HEK293 (cell line): Measurements from ENCODE around the gene PRKCE.

Source experiments
- CTCF ChIA-PET: fragments of 350-600 bp; formaldehyde crosslinking; extraction: SDS; loops from one replicate; lab custom pipeline; 2021; ENCODE audit warnings: antibody characterized with exemption; lab: Yijun Ruan, JAX
- POLR2A ChIA-PET: fragments of 300-600 bp; formaldehyde crosslinking; extraction: SDS; loops from one replicate; lab custom pipeline; 2020; ENCODE audit warnings: antibody characterized with exemption, inconsistent platforms; lab: Yijun Ruan, JAX
- H3K27ac ChIP-seq: fragments of 200-500 bp; sonication (Bioruptor generic); 2 replicates; pipeline ENCODE4 v1.5.1; 2014; ENCODE audit warnings: low read depth, low read length, control low read depth, inconsistent platforms; ENCODE audit errors: extremely low read depth
- H3K36me3 ChIP-seq, 2 experiments: fragments of 200-500 bp in 1 of 2; sonication (Bioruptor generic) in 1 of 2; 1 replicate in 1 of 2; 2 replicates in 1 of 2; pipeline ENCODE4 v1.5.1; 2014 to 2017; ENCODE audit warnings: inconsistent platforms in 2 of 2, low read length in 2 of 2; ENCODE audit not compliant: control insufficient read depth in 2 of 2, insufficient read depth in 1 of 2
- H3K4me1 ChIP-seq: fragments of 200-500 bp; sonication (Bioruptor generic); 2 replicates; pipeline ENCODE4 v1.5.1; 2014; ENCODE audit warnings: mild to moderate bottlenecking, low read length, inconsistent platforms; ENCODE audit not compliant: control insufficient read depth, insufficient read depth
- H3K4me3 ChIP-seq: 2 replicates; pipeline ENCODE4 v1.5.1; 2011; ENCODE audit warnings: low read depth, mild to moderate bottlenecking, control low read depth, low read length, moderate library complexity
- H3K9me3 ChIP-seq: fragments of 200-500 bp; sonication (Bioruptor generic); 2 replicates; pipeline ENCODE4 v1.5.1; 2014; ENCODE audit warnings: low read depth, low read length, inconsistent platforms; ENCODE audit not compliant: control insufficient read depth, insufficient read depth
- CTCF ChIP-seq: fragments of 450-650 bp; formaldehyde crosslinking; IDR thresholded peaks from 2 replicates; pipeline ENCODE4 v1.5.1; 2016; ENCODE audit warnings: missing biosample characterization, missing genetic modification characterization
- GLI2 ChIP-seq: fragments of 450-650 bp; formaldehyde crosslinking; IDR thresholded peaks from 2 replicates; pipeline ENCODE4; 2017; ENCODE audit warnings: missing biosample characterization, missing genetic modification characterization, low read depth, borderline replicate concordance
- HOXC10 ChIP-seq: sonication (generic); formaldehyde crosslinking; IDR thresholded peaks from 2 replicates; pipeline ENCODE4 v1.8.1; 2023; ENCODE audit warnings: mild to moderate bottlenecking, missing genetic modification reagents
- PRDM1 ChIP-seq: fragments of 450-650 bp; formaldehyde crosslinking; IDR thresholded peaks from 2 replicates; pipeline ENCODE4; 2016; ENCODE audit warnings: missing biosample characterization, missing genetic modification characterization
- PRDM10 ChIP-seq: fragments of 450-650 bp; formaldehyde crosslinking; IDR thresholded peaks from 2 replicates; pipeline ENCODE4 v1.5.1; 2016; ENCODE audit warnings: missing biosample characterization, missing genetic modification characterization
- SALL2 ChIP-seq: fragments of 450-650 bp; formaldehyde crosslinking; IDR thresholded peaks from 2 replicates; pipeline ENCODE4 v1.5.0; 2017; ENCODE audit warnings: missing biosample characterization, mild to moderate bottlenecking, missing genetic modification characterization, borderline replicate concordance
- SP7 ChIP-seq: fragments of 450-650 bp; formaldehyde crosslinking; IDR thresholded peaks from 2 replicates; pipeline ENCODE4 v1.5.1; 2016; ENCODE audit warnings: missing biosample characterization, missing genetic modification characterization
- YY1 ChIP-seq: fragments of 450-650 bp; formaldehyde crosslinking; IDR thresholded peaks from 2 replicates; pipeline ENCODE4 v1.5.1; 2018; ENCODE audit warnings: missing biosample characterization, missing genetic modification characterization
- ZBTB20 ChIP-seq: fragments of 450-650 bp; formaldehyde crosslinking; IDR thresholded peaks from 2 replicates; pipeline ENCODE4 v1.5.1; 2016; ENCODE audit warnings: missing biosample characterization, missing genetic modification characterization
- ZBTB21 ChIP-seq: fragments of 450-650 bp; formaldehyde crosslinking; IDR thresholded peaks from 2 replicates; pipeline ENCODE4 v1.5.1; 2017; ENCODE audit warnings: missing biosample characterization, missing genetic modification characterization
- ZNF132 ChIP-seq: fragments of 450-650 bp; formaldehyde crosslinking; IDR thresholded peaks from 2 replicates; pipeline ENCODE4 v1.5.1; 2017; ENCODE audit warnings: missing biosample characterization, missing genetic modification characterization, borderline replicate concordance
- ZNF140 ChIP-seq: fragments of 450-650 bp; formaldehyde crosslinking; IDR thresholded peaks from 2 replicates; pipeline ENCODE4 v1.5.1; 2016; ENCODE audit warnings: missing biosample characterization, missing genetic modification characterization
- ZNF214 ChIP-seq: fragments of 450-650 bp; formaldehyde crosslinking; IDR thresholded peaks from 2 replicates; pipeline ENCODE4 v1.5.1; 2017; ENCODE audit warnings: missing biosample characterization, mild to moderate bottlenecking, missing genetic modification characterization, borderline replicate concordance
- ZNF24 ChIP-seq: fragments of 450-650 bp; formaldehyde crosslinking; IDR thresholded peaks from 2 replicates; pipeline ENCODE4 v1.5.1; 2016; ENCODE audit warnings: missing biosample characterization, missing genetic modification characterization
- ZNF366 ChIP-seq: fragments of 450-650 bp; formaldehyde crosslinking; conservative IDR thresholded peaks from 2 replicates; pipeline ENCODE4 v1.5.1; 2016; ENCODE audit warnings: missing biosample characterization, missing genetic modification characterization
- ZNF391 ChIP-seq: fragments of 450-650 bp; formaldehyde crosslinking; IDR thresholded peaks from 2 replicates; pipeline ENCODE4 v1.5.1; 2016; ENCODE audit warnings: low read depth, missing biosample characterization, missing genetic modification characterization, borderline replicate concordance
- ZNF473 ChIP-seq: fragments of 450-650 bp; formaldehyde crosslinking; IDR thresholded peaks from 2 replicates; pipeline ENCODE4 v1.5.1; 2017; ENCODE audit warnings: missing biosample characterization, missing genetic modification characterization
- ZNF600 ChIP-seq: fragments of 450-650 bp; formaldehyde crosslinking; IDR thresholded peaks from 2 replicates; pipeline ENCODE4 v1.5.1; 2016; ENCODE audit warnings: missing biosample characterization, missing genetic modification characterization
- ZNF660 ChIP-seq: fragments of 450-650 bp; IDR thresholded peaks from 2 replicates; pipeline ENCODE4 v1.5.1; 2018; ENCODE audit warnings: missing biosample characterization, mild to moderate bottlenecking, missing genetic modification characterization
- TF ChIP-seq, protein P1 (sequence below): fragments of 450-650 bp; formaldehyde crosslinking; IDR thresholded peaks from 2 replicates; pipeline ENCODE4 v1.5.1; 2016; ENCODE audit warnings: missing biosample characterization, missing genetic modification characterization
- TF ChIP-seq, protein P2 (sequence below): IDR thresholded peaks from 2 replicates; pipeline ENCODE4 v1.6.1; 2011; ENCODE audit warnings: mild to moderate bottlenecking, low read depth, low read length, borderline replicate concordance

PRKCE gene

GRCh38 chr2:45607701-45608100, 43.8 kb upstream of the PRKCE start:
- CTCF ChIA-PET, result interaction anchor here (0.5 to 2.7 kb wide), 20 partner anchors 9 to 422 kb away, joined by 3 to 27 read pairs (median 4); no protein-coding TSS in a partner anchor

DNA sequence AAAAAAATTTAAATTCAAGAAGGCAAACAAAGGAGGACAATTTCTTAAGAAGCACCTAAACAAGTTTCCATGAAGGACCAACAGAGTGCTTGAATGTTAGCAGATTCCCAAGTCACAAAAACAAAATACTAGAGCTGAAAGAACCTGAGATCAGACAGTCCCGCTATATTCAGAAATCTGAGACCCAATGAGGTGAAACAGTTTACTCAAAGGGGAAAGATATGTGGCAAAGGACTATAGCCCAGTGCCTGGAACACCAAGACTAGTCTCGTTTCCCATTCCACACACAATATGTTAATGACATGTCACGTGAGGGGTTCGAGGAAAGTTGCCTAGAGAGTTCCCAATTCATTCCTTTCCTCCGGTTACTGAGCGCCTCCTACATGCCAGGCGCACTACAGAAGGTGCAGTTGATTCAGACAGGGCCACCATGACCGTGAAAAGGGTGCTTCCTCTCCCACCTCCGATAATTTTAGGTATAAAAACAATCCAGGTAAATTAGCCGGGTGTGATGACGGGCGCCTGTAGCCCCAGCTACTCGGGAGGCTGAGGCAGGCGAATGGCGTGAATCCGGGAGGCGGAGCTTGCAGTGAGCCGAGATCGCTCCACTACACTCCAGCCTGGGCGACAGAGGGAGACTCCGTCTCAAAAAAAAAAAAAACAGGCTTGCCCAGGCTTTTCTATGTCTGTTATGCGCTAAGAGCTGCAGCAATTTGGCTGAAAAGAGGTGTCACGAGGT, 41.0 kb upstream of the PRKCE start:
- CTCF ChIA-PET, result interaction anchor here (0.6 to 0.7 kb wide), 5 partner anchors 16 to 728 kb away, joined by 3 to 4 read pairs (median 3); no protein-coding TSS in a partner anchor
- Histone ChIP-seq H3K4me1 (peaks cover 14% of the 10 kb centered on the region), H3K4me3 (peak overlapping the region; percentile 92), H3K27ac (peak overlapping the region; percentile 70), H3K36me3 (no peaks in the 10 kb centered on the region; a peak in 1 of 3 replicates), H3K9me3 (no peaks in the 10 kb centered on the region)
- POLR2A ChIA-PET, result interaction anchor here (0.7 to 1.4 kb wide), 6 partner anchors 16 to 935 kb away, joined by 3 to 8 read pairs (median 3); no protein-coding TSS in a partner anchor
- TF ChIP-seq SP7 (tag by site-specific recombination) (peak; percentile 32; the same call in 1 of the 2 replicates), ZNF366 (tag by site-specific recombination) (peak; percentile 39; the same call in 1 of the 2 replicates), ZNF600 (tag by site-specific recombination) (peak; percentile 58; the same call in 1 of the 2 replicates), HOXC10 (CRISPR knock-in tag) (no peak), PRDM10 (tag by site-specific recombination) (peak; percentile 42; the same call in 1 of the 2 replicates), PRDM1 (tag by site-specific recombination) (peak; percentile 76; the same call in 1 of the 2 replicates), ZNF140 (tag by site-specific recombination) (no peak), ZBTB20 (tag by site-specific recombination) (0 out of 2 replicates have a peak, but pooled peaks have one; percentile 24), ZNF660 (tag by site-specific recombination) (peak; percentile 11; the same call in 1 of the 2 replicates), YY1 (tag by site-specific recombination) (no peak), ZNF214 (tag by site-specific recombination) (no peak), ZNF473 (tag by site-specific recombination) (no peak), GLI2 (tag by site-specific recombination) (no peak)

More at GRCh38 chr2:45607701-45608100, 43.8 kb upstream of the PRKCE start:
- H3K4me1 ChIP-seq, result peaks cover 13% of the 10 kb centered on the region
- no peaks in the 10 kb centered on the region for H3K9me3 ChIP-seq
- 0 out of 2 replicates have a peak, but pooled peaks have one; percentile 18 for TF ChIP-seq PRDM1 (tag by site-specific recombination)
- TF ChIP-seq, protein P1, sequence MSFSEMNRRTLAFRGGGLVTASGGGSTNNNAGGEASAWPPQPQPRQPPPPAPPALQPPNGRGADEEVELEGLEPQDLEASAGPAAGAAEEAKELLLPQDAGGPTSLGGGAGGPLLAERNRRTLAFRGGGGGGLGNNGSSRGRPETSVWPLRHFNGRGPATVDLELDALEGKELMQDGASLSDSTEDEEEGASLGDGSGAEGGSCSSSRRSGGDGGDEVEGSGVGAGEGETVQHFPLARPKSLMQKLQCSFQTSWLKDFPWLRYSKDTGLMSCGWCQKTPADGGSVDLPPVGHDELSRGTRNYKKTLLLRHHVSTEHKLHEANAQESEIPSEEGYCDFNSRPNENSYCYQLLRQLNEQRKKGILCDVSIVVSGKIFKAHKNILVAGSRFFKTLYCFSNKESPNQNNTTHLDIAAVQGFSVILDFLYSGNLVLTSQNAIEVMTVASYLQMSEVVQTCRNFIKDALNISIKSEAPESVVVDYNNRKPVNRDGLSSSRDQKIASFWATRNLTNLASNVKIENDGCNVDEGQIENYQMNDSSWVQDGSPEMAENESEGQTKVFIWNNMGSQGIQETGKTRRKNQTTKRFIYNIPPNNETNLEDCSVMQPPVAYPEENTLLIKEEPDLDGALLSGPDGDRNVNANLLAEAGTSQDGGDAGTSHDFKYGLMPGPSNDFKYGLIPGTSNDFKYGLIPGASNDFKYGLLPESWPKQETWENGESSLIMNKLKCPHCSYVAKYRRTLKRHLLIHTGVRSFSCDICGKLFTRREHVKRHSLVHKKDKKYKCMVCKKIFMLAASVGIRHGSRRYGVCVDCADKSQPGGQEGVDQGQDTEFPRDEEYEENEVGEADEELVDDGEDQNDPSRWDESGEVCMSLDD (tag by site-specific recombination), result no peak
- TF ChIP-seq ZBTB21 (tag by site-specific recombination), result no peak
- no peak for TF ChIP-seq SALL2
- TF ChIP-seq CTCF (tag by site-specific recombination), result 0 out of 2 replicates have a peak, but pooled peaks have one; percentile 17
- TF ChIP-seq ZNF24 (tag by site-specific recombination), result no peak
- TF ChIP-seq ZNF132 (tag by site-specific recombination), result no peak
- TF ChIP-seq ZNF391 (tag by site-specific recombination), result no peak
- TF ChIP-seq, protein P2, sequence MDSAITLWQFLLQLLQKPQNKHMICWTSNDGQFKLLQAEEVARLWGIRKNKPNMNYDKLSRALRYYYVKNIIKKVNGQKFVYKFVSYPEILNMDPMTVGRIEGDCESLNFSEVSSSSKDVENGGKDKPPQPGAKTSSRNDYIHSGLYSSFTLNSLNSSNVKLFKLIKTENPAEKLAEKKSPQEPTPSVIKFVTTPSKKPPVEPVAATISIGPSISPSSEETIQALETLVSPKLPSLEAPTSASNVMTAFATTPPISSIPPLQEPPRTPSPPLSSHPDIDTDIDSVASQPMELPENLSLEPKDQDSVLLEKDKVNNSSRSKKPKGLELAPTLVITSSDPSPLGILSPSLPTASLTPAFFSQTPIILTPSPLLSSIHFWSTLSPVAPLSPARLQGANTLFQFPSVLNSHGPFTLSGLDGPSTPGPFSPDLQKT, result no peak
- TF ChIP-seq, all 188 proteins: peak for 2
- H3K4me3 ChIP-seq, result no peak overlapping the region
- H3K27ac ChIP-seq, result no peak overlapping the region
- peaks cover 11 to 21% of the 10 kb centered on the region in 2 experiments for H3K36me3 ChIP-seq
- POLR2A ChIA-PET, result no interaction called here
